AG10803 (cell line): ENCODE results near the gene GAS2L2.

Source experiments
- DNase-seq: peaks from one replicate; pipeline ENCODE4 v3.0.0; 2010; ENCODE audit warnings: low read depth
- H3K4me3 ChIP-seq: 2 replicates; pipeline ENCODE4 v1.5.1; 2011; ENCODE audit warnings: mild to moderate bottlenecking, low read length, control low read depth
- CTCF ChIP-seq: conservative IDR thresholded peaks from 2 replicates; pipeline ENCODE4 v1.5.1; 2011; ENCODE audit warnings: mild to moderate bottlenecking, low read length, control low read depth, inconsistent platforms

GAS2L2 gene

GRCh38 chr17:35694906-35695305 is 58.1 kb downstream of the GAS2L2 start:
- H3K4me3 ChIP-seq, result no peak overlapping the region
- TF ChIP-seq CTCF, result no peak
- DNase-seq, result no peak
